Stimulated activated CD4-positive, alpha-beta T cell treated with anti-CD3 and anti-CD28 coated beads, Interleukin-1b, Interleukin-23, amount 100 ng/mL, for 48 hours (primary cell): ENCODE measurements around the gene PLA2G15.
A peak's percentile ranks its signal among the peaks of the same experiment; 100 is the strongest.

Experiments used
- DNase-seq: peaks from one replicate; pipeline ENCODE4 v3.0.0-alpha.2; 2020

The PLA2G15 gene

DNA sequence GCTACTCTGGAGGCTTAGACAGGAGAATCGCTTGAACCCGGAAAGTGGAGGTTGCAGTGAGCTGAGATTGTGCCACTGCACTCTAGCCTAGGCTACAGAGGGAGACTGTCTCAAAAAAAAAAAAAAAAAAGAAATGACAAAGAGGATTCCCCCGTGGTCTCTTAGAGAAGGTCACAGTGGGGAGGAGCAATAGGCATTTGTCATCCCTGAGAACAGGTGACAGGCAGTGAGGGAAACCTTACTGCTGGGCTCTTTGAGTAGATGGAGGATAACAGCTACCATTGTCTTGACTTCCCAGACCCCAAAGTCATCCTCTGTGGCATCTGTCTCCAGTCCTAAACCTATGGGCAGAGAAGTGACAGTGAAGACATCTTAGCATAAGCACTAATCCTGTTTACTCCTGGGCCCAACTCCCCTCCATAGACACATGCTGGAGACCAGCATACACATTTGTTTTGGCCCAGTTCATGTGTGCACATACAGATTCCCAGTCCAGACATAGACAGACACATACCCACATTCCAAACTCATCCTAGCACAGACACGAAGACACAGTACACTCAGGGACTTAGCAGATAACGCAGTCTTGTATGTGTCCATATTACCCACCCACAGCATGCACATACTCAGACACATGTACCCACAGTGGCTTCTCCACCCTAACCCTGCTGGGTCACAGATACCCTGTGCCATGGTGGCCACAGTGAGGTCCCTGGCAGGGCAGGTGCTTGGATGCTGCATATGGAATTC lies 11.9 kb upstream of the PLA2G15 start:
- DNase-seq = no peak

DNA sequence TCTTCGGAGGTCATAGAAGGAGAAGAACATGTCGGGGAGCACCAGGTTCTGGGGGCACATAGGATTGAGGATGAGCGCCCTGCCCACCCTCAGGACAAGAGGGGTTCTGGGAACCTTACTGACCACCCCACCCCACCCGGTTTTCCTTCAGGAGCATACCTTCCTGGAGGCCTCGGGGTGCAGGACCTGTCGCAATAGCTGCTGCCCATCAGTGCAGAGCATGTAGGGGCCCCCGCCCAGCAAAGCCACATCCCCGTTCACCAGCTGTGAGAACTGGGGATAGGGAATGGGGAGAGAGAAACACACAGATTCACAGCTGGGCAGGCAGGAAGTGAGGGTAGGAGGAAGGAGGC lies 11.4 kb upstream of the PLA2G15 start:
- no peak for DNase-seq

DNA sequence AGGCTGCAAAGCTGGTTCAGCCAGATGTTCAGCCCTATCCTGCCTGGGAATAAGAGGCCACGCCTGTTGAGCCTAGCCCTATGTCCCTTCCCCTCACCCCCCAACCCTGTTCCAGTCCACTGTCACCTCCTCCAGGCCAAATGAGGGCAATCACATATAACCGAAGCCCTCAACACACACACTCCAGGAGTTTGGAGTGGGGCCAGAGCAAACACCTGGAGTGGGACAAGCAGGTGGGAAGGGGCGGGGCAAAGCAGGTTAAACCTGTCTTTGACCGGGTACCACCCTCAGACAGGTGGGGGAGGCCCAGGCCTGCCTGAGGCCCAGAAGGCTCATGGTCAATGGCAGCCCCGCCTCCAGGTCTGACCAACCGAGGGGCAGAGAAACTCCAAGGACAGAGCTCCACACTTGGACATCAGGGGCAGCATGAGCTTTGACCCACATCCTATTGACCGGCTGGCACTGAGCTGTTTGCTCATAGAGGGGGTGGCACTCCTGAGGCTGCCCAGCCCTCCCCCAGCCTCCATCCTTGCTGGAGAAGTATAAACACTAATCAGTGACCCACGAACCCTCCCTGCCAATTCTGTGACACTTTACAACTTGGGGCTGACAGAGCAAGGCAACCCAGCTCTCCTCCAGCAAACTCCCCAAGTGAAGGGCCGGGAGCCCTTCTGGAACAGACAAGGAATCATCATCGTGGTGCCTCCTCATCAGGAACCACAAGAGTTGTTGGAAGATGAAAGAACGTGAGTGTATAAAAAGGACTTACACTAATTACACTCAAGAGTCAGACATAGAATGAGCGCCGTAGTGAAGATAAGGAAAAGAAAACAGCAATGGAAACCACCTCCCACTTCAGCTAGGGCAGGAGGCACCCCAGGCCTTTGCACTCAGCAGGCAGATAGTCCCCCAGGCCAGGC lies 10.7 kb upstream of the PLA2G15 start:
- DNase-seq = no peak

DNA sequence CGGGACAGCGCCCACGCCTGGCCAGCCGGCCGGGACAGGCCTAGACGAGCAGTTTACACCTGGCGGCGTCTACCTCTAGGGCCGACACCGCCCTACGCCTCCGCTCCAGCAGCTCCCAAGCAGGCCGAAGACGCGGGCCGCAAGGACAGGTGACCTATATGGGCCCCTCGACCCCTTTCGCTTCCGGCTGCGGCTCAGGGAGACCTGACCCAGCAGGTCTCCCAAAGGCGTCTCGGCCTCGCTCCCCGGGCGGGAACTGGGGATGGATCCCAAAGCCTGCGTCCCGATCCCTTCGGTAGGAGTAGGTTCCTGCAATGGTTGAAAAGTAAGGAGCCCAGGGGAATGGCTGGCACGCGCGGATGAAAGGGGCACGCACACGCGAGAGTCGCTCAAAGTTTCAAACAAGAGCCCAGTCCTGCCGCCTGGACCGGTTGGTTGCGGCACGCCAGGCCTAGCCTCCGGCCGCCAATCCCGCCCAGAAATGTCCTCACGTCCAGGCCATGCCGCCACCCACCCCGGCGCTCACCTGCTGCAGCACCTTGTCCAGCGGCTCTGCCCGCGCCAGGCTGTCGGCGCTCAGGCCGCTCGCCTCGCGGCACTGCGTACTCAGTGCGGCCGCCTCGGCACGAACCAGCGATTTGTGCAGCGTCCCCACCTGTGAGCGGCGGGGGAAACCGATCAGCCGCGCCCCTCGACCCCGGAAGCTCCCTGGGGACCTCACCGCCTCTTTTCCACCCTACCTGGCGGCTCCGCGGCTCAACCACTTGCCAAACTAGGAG lies 9.9 kb upstream of the PLA2G15 start:
- no peak for DNase-seq

DNA sequence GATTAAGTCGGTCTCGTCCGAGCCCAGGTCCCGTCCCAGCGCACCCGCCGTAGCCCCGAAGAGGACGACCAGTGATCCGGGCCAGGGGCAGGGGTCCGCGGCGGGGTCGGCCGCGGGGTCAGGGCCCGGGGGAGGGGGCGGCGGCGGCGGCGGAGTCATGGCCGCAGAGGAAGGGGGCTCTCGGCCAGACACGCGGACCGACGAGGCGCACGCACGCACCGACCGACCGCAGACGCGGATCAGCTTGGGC lies 9.4 kb upstream of the PLA2G15 start, which contains the start of gene ESRP2:
Gene ESRP2, minus strand, starts transcription at position 241 of the 250 bp plus-strand sequence. Its CDS starts 82 bp downstream, at position 159.
- DNase-seq = no peak

DNA sequence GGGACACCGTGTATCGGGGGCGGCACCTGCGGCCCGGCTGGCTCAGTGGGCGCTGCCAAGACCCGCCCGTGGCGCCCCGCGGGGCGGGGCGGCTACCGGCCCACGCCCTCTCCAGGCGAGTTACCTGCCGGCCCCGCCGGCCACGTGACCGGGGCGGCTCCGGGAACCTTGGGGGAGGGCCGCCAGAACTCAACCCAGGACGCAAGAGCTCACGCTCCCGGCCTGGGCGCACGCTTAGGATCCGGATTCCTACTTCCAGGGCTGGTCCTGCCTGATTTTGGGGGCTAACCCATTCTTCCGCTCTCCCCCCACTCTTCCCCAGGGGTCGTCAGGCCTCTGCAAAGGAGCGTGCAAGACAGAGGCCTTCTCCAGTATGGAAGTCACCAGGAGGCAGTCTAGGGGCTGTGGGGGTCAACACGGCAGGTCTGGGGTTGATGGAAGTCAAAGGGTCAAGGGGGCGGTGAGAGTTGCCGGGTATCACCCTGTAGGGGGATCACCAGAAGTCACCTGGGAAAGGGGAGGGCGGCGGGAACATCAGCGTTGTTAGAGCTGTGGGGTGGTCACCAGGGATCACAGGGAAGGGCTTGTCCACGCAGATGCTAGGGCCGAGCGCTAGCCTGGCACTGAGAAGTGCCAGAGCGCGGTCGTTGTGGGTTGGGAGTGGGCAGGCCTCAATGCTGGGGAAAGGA lies 8.9 kb upstream of the PLA2G15 start:
- DNase-seq = no peak

DNA sequence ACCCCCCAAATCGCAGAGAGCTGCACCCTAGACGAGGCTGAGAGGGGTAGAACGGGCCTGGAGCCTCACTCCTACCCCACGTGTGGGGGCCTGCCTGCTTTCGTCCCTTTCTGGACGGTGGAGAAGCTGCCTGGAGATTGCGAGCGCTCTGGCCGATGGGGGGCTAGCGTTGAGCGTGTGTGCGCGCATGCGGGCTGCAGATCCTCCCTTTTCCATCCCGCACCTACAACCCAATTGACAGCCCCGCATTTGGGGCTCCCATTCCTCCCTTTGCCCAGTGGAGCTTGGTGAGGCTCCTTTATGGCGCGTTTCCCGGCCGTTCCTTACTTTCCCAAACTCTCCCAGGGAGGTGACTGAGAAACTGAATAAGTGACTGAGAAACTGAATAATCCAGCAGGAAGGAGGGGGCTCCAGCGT lies 8.3 kb upstream of the PLA2G15 start:
- no peak for DNase-seq

DNA sequence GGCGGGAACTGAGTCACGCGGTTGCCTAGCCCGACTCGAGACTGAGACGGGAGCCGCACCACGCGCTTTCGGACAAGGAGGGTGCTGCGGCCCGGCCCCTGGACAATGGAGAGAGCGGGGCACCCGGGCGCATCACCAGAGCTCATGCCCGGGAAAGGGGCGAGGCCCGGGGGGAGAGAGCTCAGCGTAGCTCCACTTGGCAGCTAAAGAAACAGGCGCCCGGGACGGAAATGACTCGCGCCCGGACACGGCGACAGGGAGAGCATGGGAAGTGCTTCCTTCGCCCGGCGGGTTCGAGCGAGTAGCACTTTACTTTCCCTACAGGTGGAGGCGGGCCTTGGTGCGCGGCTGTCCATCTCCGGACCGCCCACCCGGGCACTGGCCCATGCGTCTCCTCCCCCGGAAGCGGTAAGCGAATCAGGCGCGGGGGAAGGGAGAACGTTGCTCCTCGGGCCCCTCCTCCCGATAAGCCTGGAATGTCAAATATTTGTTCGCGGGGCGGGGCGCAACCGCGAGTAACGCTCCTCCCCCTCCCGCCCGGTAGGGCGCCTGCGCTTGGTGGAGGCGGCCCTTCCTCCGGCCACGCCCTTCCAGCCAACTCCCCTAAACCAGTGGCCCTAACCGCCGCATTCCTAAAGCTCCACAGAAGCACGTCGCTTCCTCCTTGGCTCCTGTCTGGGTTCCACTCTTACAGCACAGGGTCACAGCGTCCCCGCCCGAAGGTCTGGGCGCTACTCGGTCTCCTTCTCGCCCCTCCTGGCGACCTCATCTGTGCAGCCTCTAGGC lies 7.7 kb upstream of the PLA2G15 start:
- DNase-seq = peak; percentile 90

DNA sequence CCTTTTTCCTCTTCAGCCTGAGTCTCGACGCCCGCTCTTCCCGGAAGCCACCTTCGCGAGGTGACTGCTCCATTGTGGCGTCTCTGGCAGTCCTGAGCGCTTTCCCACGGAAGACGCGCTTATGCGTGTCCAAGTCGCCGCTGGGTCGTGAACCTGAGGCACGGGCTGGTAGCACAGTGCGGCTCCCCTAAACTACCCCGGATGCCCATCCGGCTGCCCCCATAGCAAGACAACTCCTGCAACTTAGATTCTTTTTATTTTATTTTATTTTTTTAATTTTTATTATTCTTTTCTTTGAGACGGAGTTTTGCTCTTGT lies 7.2 kb upstream of the PLA2G15 start:
- no peak for DNase-seq

DNA sequence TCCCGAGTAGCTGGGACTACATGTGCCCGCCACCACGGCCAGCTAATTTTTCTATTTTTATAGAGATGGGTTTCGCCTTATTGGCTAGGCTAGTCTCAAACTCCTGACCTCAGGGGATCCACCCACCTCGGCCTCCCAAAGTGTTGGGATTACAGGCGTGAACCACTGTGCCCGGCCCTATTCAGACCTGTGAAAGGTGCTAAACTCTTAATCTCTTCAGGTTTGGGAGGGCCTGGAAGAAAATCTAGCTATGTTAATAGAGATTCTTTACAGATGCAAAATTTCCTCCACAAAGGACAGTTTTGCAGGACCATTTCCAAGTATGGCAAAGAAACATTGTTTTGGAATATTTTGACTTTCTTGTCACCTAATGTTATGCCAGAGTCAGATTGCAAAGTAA lies 3.1 kb upstream of the PLA2G15 start:
- DNase-seq = no peak

DNA sequence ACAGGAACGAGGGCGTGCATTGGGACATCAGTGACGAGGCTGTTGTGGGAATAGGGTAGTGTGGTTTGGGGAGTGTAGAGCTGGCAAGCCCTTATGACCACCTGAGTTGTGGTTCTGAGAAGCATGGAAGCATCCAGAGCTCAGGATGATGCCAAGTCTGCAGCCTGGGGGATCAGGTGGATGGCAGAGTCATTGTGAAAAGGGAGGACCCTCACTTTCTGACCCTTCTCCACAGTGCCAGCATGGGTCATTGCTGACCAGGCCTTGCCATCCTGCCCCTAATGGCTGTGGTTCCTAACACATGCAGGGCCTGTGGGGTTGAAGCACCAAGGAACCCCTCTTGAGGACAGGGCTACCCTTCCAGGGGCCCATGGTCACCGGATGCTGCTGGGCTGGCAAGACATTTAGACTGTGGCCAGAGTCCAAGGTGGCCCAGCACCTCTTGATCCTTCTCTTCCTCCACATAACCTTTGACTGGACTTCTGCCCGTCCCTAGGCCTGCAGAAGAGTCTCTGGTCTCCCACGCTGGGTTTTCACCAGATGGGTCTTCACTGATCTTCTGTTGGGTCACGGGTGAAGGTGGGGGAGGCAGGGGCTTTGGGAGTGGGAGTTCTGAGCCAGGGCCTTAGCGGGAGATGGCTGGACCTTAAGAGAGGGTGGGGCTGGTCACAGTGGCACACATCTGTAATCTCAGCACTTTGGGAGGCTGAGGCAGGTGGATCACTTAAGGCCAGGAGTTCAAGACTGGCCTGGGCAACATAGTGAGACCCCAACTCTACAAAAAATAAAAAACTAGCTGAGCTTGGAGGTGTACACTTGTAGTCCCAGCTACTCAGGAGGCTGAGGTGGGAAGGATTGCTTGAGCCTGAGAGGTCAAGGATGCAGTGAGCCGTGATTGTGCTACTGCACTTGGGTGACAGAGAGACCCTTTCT lies 2.0 kb upstream of the PLA2G15 start:
- DNase-seq = no peak

DNA sequence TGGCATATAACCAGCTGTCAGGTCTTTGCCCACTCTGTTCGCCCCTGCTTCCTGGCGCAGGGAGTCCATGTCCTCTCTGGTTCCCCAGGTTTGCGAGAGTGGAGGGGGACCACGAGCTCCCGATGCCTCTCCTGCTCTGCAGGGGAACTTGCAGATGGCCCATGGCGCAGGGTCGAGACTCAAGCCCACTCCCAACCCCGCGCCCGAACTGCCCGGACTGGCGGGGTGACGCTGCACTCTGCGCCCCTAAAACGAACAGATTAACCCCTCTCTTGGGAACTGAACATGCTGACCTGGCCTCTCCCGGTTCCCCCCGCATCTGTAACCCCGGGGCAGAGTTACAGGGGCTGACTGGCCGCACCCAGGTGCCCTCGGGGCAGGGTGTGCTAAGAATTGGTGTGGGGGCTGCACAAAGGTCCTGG lies 681 bp upstream of the PLA2G15 start:
- DNase-seq = no peak

DNA sequence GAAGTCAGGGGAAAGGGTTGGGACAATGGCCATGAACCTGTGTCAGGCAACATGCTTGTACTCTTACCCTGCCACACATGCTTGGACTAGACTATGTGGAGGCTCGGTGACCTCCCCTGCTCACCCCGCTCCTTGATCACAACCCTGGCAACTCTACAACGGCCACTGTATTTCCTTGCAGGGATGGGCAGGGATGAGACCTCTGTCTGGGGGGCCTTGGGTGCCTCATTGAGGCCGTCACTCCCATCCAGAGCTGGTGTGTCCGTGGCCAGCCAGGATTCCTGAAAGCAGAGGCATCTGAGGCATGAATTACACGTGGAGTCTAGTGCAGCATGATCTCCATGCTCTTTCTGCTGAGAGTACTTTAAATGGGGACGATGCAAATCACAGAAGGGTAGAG lies 948 bp downstream of the PLA2G15 start:
- DNase-seq = no peak

DNA sequence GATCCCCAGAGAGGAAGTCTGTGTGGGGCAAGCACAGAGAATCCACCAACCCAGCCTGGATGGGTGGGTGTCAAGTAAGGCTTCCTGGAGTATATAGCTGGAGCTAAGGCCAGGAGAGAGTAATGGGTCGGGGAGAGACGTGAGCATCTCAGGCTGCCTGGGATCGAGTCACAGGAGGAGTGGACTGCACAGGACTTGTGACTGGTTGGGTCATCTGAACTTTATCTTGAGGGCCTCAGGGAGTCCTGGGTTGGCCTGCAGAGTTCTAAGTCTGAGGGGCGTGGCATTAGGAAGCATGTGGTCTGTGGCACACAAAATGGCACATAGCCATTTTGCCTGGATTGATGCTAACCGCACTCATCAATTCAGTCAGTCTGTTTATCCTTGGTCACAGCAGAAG lies 1.5 kb downstream of the PLA2G15 start:
- DNase-seq = no peak

DNA sequence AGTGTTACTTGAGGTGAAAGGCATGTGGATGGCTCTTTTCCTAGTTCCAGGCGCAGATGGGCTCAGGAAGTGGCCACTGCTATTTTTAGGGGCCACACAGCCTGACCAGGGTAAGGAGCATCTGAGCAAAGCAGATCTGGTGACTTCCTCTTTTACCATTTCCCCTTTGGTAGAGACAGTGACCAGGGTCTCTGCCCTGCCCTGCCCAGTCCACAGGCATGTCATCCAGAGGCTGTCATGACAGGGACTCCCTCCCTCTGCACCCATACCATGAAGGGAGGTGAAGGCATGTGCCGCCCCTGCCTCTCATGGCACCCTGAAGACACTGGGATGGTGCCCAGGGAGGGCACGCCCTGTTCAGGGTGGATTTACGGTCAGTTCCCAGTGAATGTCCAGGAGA lies 2.2 kb downstream of the PLA2G15 start:
- DNase-seq = no peak

DNA sequence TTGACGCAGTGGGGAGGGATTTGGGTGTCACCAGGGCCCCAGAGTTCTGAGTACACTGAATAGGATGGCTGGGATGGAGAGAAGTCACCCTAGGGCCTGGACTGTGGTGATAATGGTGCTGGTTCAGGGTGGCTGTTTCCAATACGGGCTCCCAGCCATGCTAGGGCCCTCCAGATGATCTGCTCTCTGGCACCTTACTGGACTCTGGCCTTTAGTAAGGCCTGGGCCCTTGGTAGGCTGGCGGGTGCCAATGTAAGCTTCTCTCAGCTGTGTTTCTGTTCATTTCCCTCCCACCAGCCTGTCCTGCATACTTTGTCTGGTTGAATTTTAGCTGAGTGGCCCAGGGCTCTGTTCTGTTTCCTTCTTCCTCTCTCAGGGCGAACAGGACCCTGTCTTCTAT lies 2.8 kb downstream of the PLA2G15 start:
- no peak for DNase-seq

DNA sequence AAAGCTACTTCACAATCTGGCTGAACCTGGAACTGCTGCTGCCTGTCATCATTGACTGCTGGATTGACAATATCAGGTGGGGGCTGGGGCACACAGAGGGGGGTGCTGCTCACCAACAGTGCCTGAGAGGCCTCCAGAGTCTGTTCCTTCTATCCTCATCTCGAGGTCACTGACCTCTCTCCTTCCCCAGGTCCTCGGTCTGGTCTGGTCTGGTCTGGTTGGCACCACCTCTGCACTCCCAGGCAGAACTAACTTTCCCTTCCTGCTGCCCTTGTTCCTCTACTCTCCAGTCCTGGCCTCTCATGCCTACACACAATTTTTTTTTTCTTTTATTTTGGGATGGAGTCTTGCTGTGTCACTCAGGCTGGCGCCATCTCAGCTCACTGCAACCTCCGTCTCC lies 4.2 kb downstream of the PLA2G15 start:
- no peak for DNase-seq

DNA sequence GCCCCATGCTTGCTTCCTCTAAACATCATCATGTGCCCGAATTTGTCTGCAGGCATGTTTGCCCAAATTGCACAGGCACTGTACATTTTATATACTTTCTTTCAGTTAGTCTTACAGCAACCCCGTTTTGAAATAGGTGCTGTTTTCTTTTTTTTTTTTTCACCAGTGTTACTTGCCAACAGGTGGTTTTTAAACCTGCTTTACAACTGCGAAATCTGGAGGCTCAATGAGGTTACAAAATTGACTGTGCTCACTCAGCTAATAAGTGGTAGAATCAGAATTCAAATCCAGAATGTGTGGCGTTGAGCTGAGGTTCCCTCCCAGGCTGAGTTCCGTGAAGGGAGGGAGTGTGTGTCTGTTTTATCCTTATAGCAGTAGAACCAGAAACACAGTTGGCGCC lies 5.8 kb downstream of the PLA2G15 start:
- DNase-seq = no peak

DNA sequence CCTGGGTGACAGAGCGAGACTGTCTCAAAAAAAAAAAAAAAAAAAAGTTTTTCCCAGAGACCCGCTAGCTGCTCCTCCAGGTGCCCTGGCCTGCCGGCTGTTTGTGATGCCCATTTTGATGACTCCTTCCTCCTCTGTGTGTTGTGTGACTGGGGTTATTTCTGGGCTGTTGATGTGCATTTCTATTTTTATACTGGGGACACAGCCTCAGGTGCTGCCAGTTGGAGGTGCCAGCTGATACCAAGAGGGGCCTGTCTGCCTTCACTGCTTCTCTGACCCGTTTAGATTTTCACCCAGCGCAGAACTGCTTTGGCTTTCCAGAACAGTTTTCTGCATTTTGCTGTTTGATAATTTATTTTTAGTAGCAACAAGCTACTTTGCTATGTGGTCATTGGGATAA lies 6.7 kb downstream of the PLA2G15 start:
- DNase-seq = no peak

DNA sequence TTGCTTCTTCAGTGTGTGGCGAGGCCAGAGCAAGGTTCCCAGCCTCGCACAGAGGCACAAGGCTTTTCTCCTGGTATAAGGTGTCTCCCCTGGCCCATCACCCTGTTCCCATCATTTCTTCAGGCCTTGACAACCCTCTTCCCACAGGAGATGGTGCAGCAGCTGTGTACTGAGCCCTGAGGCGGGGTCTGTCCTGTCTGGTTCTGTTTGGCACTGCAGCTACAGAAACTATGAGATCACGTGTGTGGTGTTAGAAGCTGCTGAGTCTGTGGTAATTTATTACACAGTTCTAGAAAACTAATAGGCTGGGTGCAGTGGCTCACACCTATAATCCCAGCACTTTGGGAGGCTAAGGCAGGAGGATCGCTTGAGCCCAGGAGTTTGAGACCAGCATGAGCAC lies 7.2 kb downstream of the PLA2G15 start:
- no peak for DNase-seq

DNA sequence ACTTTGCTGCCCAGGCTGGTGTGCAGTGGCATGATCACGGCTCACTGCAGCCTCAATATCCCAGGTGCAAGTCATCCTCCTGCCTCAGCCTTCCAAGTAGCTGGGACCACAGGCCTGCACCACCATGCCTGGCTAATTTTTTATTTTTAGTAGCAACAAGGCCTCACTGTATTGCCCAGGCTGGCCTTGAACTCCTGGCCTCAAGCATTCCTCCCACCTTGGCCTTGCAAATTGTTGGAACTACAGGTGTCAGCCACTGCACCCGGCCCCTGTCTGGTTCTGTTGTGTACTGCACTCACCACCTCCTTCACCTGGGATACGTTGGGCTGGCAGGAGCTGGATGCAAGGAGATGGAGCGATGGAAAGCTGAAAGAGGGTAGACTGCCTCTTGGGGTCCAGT lies 8.5 kb downstream of the PLA2G15 start:
- no peak for DNase-seq
